Coronary artery (tissue), 2 donors: ENCODE results near the gene EMX2.

Source experiments
- DNase-seq: peaks from one replicate; pipeline ENCODE4 v3.0.0-alpha.2; 2017; ENCODE audit warnings: low spot score
- H3K27ac ChIP-seq, 2 donors: fragments of 200-600 bp; sonication (generic); one replicate each; pipeline ENCODE4 v1.5.1; 2016 to 2019
- H3K4me3 ChIP-seq: fragments of 200-600 bp; sonication (generic); 2 replicates; pipeline ENCODE4 v1.5.1; 2016; ENCODE audit warnings: mild to moderate bottlenecking, moderate library complexity
- TF ChIP-seq, protein P1 (sequence below): fragments of 200-600 bp; sonication (generic); IDR thresholded peaks from one replicate; pipeline ENCODE4 v1.5.1; 2019; ENCODE audit warnings: antibody characterized with exemption

EMX2 gene

GRCh38 chr10:117545141-117546019 lies 2.8 kb downstream of the EMX2 start:
- DNase-seq = peak; percentile 49
- Histone ChIP-seq H3K4me3 (peak overlapping the region; percentile 63), H3K27ac (peak overlapping the region in 1 of 2 donors; percentile 48)
- TF ChIP-seq, protein P1, sequence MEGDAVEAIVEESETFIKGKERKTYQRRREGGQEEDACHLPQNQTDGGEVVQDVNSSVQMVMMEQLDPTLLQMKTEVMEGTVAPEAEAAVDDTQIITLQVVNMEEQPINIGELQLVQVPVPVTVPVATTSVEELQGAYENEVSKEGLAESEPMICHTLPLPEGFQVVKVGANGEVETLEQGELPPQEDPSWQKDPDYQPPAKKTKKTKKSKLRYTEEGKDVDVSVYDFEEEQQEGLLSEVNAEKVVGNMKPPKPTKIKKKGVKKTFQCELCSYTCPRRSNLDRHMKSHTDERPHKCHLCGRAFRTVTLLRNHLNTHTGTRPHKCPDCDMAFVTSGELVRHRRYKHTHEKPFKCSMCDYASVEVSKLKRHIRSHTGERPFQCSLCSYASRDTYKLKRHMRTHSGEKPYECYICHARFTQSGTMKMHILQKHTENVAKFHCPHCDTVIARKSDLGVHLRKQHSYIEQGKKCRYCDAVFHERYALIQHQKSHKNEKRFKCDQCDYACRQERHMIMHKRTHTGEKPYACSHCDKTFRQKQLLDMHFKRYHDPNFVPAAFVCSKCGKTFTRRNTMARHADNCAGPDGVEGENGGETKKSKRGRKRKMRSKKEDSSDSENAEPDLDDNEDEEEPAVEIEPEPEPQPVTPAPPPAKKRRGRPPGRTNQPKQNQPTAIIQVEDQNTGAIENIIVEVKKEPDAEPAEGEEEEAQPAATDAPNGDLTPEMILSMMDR = no peak

- Histone ChIP-seq H3K4me3 (no peak overlapping the region), H3K27ac (no peak overlapping the region)
- TF ChIP-seq, protein P1 = no peak
- DNase-seq = no peak
Measured at GRCh38 chr10:117546020-117546580, 3.6 kb downstream of the EMX2 start.

GRCh38 chr10:117546581-117547015 lies 4.1 kb downstream of the EMX2 start:
- TF ChIP-seq, protein P1 = no peak
- DNase-seq = no peak
- Histone ChIP-seq H3K4me3 (no peak overlapping the region), H3K27ac (peak overlapping the region in 1 of 2 donors; percentile 23)

DNA sequence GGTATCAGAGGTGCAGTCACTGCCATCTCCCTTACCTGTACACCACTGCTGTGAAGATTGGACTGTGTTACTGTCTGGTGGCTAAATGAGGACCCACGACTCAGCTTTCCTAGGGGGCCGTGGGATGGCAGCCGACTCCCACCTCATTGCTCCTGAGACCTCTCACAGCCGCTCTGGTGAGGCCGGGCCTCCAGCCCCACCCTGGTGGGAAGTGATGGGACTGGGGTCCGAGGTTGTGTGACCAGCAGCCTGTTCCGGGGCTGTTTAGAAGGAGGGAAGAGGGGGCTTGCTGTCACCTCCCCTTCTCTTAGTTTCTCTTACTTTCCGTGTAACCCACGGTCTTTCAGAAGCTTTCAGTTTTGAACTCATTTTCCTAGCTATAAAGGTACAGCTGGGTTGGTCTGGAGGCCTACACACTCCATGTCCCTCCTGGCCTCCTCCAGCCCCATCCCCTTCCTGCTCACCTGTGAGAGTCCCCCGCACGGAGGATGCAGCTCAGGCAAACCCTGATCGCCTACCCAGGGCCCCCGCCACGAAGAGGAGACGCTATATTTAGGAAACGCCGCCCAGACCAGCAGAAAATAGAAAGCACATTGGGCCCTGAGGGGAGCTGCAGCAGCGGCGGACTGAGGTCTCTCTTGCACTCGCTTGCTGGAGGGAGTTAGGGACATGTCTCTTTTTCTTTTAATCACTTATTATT lies 4.6 kb downstream of the EMX2 start:
- no peak overlapping the region for H3K4me3 ChIP-seq
- H3K27ac ChIP-seq = peak overlapping the region in 1 of 2 donors; percentile 23
- DNase-seq = no peak
- TF ChIP-seq, protein P1 = no peak

DNA sequence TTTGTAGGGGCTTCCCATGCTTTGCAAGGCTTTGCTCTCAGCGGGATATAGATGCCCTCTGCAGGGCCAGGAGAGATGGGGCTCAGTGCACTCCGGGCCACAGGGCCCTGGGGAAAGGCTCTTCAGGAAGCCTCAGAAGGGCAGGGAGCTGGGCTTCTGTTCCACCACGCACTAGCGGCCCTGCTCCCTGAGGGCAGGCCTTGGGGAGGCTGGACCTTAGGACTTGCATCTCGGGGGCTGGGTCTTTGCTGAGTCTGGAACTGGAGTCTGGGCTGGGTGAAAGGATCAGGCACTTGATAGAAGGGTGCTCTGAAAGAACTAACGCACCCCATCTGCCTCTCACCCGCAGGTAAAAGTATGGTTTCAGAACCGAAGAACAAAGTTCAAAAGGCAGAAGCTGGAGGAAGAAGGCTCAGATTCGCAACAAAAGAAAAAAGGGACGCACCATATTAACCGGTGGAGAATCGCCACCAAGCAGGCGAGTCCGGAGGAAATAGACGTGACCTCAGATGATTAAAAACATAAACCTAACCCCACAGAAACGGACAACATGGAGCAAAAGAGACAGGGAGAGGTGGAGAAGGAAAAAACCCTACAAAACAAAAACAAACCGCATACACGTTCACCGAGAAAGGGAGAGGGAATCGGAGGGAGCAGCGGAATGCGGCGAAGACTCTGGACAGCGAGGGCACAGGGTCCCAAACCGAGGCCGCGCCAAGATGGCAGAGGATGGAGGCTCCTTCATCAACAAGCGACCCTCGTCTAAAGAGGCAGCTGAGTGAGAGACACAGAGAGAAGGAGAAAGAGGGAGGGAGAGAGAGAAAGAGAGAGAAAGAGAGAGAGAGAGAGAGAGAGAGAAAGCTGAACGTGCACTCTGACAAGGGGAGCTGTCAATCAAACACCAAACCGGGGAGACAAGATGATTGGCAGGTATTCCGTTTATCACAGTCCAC lies 5.4 kb downstream of the EMX2 start:
- H3K4me3 ChIP-seq = no peak overlapping the region

GRCh38 chr10:117549100-117549585 lies 6.6 kb downstream of the EMX2 start:
- Histone ChIP-seq H3K4me3 (no peak overlapping the region), H3K27ac (no peak overlapping the region)
- TF ChIP-seq, protein P1 = no peak
- DNase-seq = no peak

More for the DNA sequence above, 5.4 kb downstream of the EMX2 start:
- TF ChIP-seq, protein P1 = no peak
- no peak overlapping the region for H3K27ac ChIP-seq
- no peak for DNase-seq
